ENCODE measurements around the gene RBFOX2.

RBFOX2 gene

GRCh38 chr22:36037102-36037758 lies 8.6 kb upstream of the RBFOX2 start:
- TF ChIP-seq CTCF (conservative IDR thresholded peaks at IDR 0.05), result no peak
- H3K27ac ChIP-seq, result no peak overlapping the region

- no peak for TF ChIP-seq CTCF (conservative IDR thresholded peaks at IDR 0.05)
Measured at GRCh38 chr22:36036167-36036624, 7.6 kb upstream of the RBFOX2 start.

GRCh38 chr22:36032611-36033010 lies 4.0 kb upstream of the RBFOX2 start:
- TF ChIP-seq CTCF (conservative IDR thresholded peaks at IDR 0.05), result no peak
- no peak overlapping the region for H3K27ac ChIP-seq

More at GRCh38 chr22:36036167-36036624, 7.6 kb upstream of the RBFOX2 start:
- no peak overlapping the region for H3K27ac ChIP-seq

- no peak for TF ChIP-seq CTCF (conservative IDR thresholded peaks at IDR 0.05)
- H3K27ac ChIP-seq, result peak overlapping the region; percentile 91
Measured at GRCh38 chr22:36029406-36029755, 757 bp upstream of the RBFOX2 start.

- peak overlapping the region; percentile 91 for H3K27ac ChIP-seq
- TF ChIP-seq CTCF (conservative IDR thresholded peaks at IDR 0.05), result no peak
Measured at GRCh38 chr22:36027935-36028645, 534 bp downstream of the RBFOX2 start.

- peak overlapping the region; percentile 91 for H3K27ac ChIP-seq
- TF ChIP-seq CTCF (conservative IDR thresholded peaks at IDR 0.05), result no peak
Measured at GRCh38 chr22:36027579-36027934, 1.1 kb downstream of the RBFOX2 start.

- no peak for TF ChIP-seq CTCF (conservative IDR thresholded peaks at IDR 0.05)
- H3K27ac ChIP-seq, result peak overlapping the region; percentile 91
Measured at GRCh38 chr22:36026741-36027140, 1.9 kb downstream of the RBFOX2 start.
